Endothelial cell of umbilical vein (primary cell): Measurements from ENCODE around the gene MIB1. TPM values are rescaled to one million over a fixed set of nuclear protein-coding genes. Genes with fewer than 3 reads are reported as not detected.
A peak's percentile ranks its signal among the peaks of the same experiment; 100 is the strongest.

Experiments used
- BruUV-seq: library from RNA; stranded (reverse); fragments of 400-500 nt; replicated peaks from 2 replicates; lab custom pipeline; 2021; lab: Mats Ljungman, UMichigan
- CTCF ChIA-PET: fragments of 300-600, 350-600 bp; sonication (Branson Sonifier 250); formaldehyde crosslinking; loops from one replicate; lab custom pipeline; 2021; ENCODE audit warnings: antibody characterized with exemption, inconsistent platforms; lab: Charles Lee
- POLR2A ChIA-PET: fragments of 300-600, 350-600 bp; sonication (Branson Sonifier 250); formaldehyde crosslinking; loops from one replicate; lab custom pipeline; 2021; ENCODE audit warnings: antibody characterized with exemption, inconsistent platforms; lab: Charles Lee
- DNase-seq: peaks from one replicate; pipeline ENCODE4 v3.0.0-alpha.2; 2011; ENCODE audit warnings: low read depth, low spot score
- FAIRE-seq: peaks from 2 replicates; lab custom pipeline; 2011; peaks lifted over from hg19 to GRCh38; lab: Jason Lieb, UNC
- H2AFZ ChIP-seq: 2 replicates; pipeline ENCODE4 v1.6.0; 2012; ENCODE audit warnings: low read depth, low read length, control low read depth, inconsistent platforms
- H3K27ac ChIP-seq: 2 replicates; pipeline ENCODE4 v1.5.1; 2011; ENCODE audit warnings: low read depth, mild to moderate bottlenecking, control low read depth, low read length, moderate library complexity; ENCODE audit not compliant: insufficient read depth
- H3K27me3 ChIP-seq, 2 experiments: 2 replicates each; pipeline versions ENCODE4 v1.6.0 to v1.6.1; 2011; ENCODE audit warnings: low read length in 2 of 2, mixed read lengths in 1 of 2; ENCODE audit not compliant: control insufficient read depth in 2 of 2, insufficient read depth in 2 of 2
- H3K36me3 ChIP-seq, 2 experiments: 2 replicates in 1 of 2; 3 replicates in 1 of 2; pipeline ENCODE4 v1.5.1; 2011; ENCODE audit warnings: low read length in 2 of 2, mild to moderate bottlenecking in 1 of 2, moderate library complexity in 1 of 2; ENCODE audit not compliant: control insufficient read depth in 2 of 2, insufficient read depth in 2 of 2; ENCODE audit errors: extremely low read depth in 1 of 2
- H3K4me1 ChIP-seq: 3 replicates; pipeline ENCODE4 v1.5.1; 2011; ENCODE audit warnings: mild to moderate bottlenecking, low read length; ENCODE audit not compliant: control insufficient read depth, insufficient read depth; ENCODE audit errors: extremely low read depth
- H3K4me2 ChIP-seq: 2 replicates; pipeline ENCODE4 v1.6.1; 2011; ENCODE audit warnings: low read length, control low read depth, mixed read lengths; ENCODE audit not compliant: insufficient read depth
- H3K4me3 ChIP-seq, 3 experiments: fragments of 200-600 bp in 1 of 3; sonication (generic), shearing (Covaris generic) in 1 of 3; replicated peaks in 1 of 3; 2 replicates each; pipeline ENCODE4 v1.5.1; 2011 to 2016; ENCODE audit warnings: control low read depth in 3 of 3, low read length in 3 of 3, mild to moderate bottlenecking in 2 of 3, inconsistent platforms in 1 of 3, low read depth in 1 of 3, moderate library complexity in 1 of 3; ENCODE audit not compliant: insufficient read depth in 1 of 3
- H3K79me2 ChIP-seq: 2 replicates; pipeline ENCODE4 v1.6.0; 2012; ENCODE audit warnings: low read length, inconsistent platforms; ENCODE audit not compliant: control insufficient read depth, insufficient read depth
- H3K9ac ChIP-seq: replicated peaks from 2 replicates; pipeline ENCODE3; 2011; ENCODE audit warnings: low read length, control low read depth; ENCODE audit not compliant: insufficient read depth; ENCODE audit errors: extremely low read depth
- H3K9me1 ChIP-seq: replicated peaks from 3 replicates; pipeline ENCODE4 v1.6.0; 2011; ENCODE audit warnings: mild to moderate bottlenecking, low read length; ENCODE audit not compliant: control insufficient read depth, insufficient read depth; ENCODE audit errors: extremely low read depth
- H3K9me3 ChIP-seq: replicated peaks from 2 replicates; pipeline ENCODE4 v1.5.1; 2012; ENCODE audit warnings: low read length, inconsistent platforms; ENCODE audit not compliant: control insufficient read depth, insufficient read depth
- H4K20me1 ChIP-seq: replicated peaks from 2 replicates; pipeline ENCODE3; 2011; ENCODE audit warnings: mild to moderate bottlenecking, low read length; ENCODE audit not compliant: control insufficient read depth, insufficient read depth; ENCODE audit errors: extremely low read depth
- EZH2 ChIP-seq: IDR thresholded peaks from 2 replicates; pipeline ENCODE4 v1.6.1; 2012; ENCODE audit warnings: borderline replicate concordance, low read depth, mild to moderate bottlenecking, moderate library complexity, low read length, inconsistent platforms; ENCODE audit not compliant: severe bottlenecking
- GATA2 ChIP-seq: IDR thresholded peaks from 2 replicates; pipeline ENCODE4 v1.7.0; 2011; ENCODE audit warnings: low read depth, mild to moderate bottlenecking, moderate library complexity, mixed read lengths, low read length; ENCODE audit not compliant: insufficient read length, insufficient read depth
- JUN ChIP-seq: IDR thresholded peaks from 2 replicates; pipeline ENCODE4 v1.6.1; 2011; ENCODE audit warnings: borderline replicate concordance, low read depth; ENCODE audit not compliant: insufficient read length, insufficient read depth
- MYC ChIP-seq: IDR thresholded peaks from one replicate; pipeline ENCODE4 v1.6.1; 2011; ENCODE audit warnings: mild to moderate bottlenecking, low read depth, low read length
- POLR2A ChIP-seq: IDR thresholded peaks from 2 replicates; pipeline ENCODE4 v1.6.1; 2012; ENCODE audit warnings: low read depth, mild to moderate bottlenecking, control low read depth, low read length
- POLR2AphosphoS5 ChIP-seq: IDR thresholded peaks from 2 replicates; pipeline ENCODE4 v1.6.1; 2012; ENCODE audit warnings: low read depth, mild to moderate bottlenecking, control low read depth, low read length, moderate library complexity; ENCODE audit not compliant: insufficient read depth
- dilution Hi-C: fragments of 300-500 bp; cut with MboI; formaldehyde crosslinking; loops from one replicate; pipeline ENCODE4 v1.15.0; 2019; ENCODE audit warnings: low sequenced_read_pairs; ENCODE audit not compliant: extremely low pct_ligation_motif_present
- intact Hi-C: fragments of 100-400 bp; cut with micrococcal nuclease; formaldehyde crosslinking; loops from one replicate; pipeline ENCODE4 v1.10.0; 2022
- polyA plus RNA-seq, 4 experiments: library from polyadenylated mRNA; depleted of rRNA in 3 of 4; stranded (reverse) in 3 of 4; unstranded in 1 of 4; fragments of >200 nt; gene quantifications; 2 replicates each; pipeline versions ENCODE4 v1.2.1 to v1.2.3, GENCODE V29; 2011 to 2012; ENCODE audit warnings: missing spikeins in 1 of 4
- total RNA-seq: library from RNA; stranded (reverse); gene quantifications from 2 replicates; pipeline ENCODE4 v1.2.3, GENCODE V29; 2021
- TF ChIP-seq, protein P1 (sequence below), 2 donors: IDR thresholded peaks; 1 replicate in 1 of 2; 2 replicates in 1 of 2; pipeline ENCODE4 v1.5.1; 2011; ENCODE audit warnings: low read length in 2 of 2, mild to moderate bottlenecking in 2 of 2, moderate library complexity in 2 of 2, control low read depth in 1 of 2, inconsistent platforms in 1 of 2, low read depth in 1 of 2; ENCODE audit not compliant: insufficient read depth in 1 of 2; ENCODE audit errors: extremely low read depth in 1 of 2
- TF ChIP-seq, protein P2 (sequence below): IDR thresholded peaks from 2 replicates; pipeline ENCODE4 v1.6.1; 2011; ENCODE audit not compliant: insufficient read depth, insufficient read length

MIB1 gene
- total and polyA plus RNA-seq, 2 donors (not counting 3 experiments of a cell fraction or from before 2014, with no cell fraction given) = 6.3 to 37.5 TPM

DNA sequence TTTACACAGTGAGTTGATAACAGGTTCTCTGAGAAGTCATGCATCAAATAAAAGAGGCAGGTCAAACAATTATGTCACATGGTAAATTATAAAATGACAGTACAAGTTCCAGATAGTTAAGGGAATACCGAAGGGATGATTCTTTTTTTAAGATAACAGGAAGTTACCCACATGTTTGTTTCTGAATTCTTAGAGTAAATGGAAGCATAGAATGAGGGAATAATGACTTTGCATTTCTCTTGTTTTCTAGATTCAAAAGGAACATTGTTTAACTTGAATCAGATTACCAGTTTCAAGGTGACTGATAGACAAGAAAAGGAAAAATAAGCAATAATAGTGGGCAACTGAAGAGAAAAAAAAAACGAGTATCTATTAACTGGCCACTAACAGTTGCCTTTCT lies 124.5 kb downstream of the MIB1 start:
- Histone ChIP-seq H3K9me1 (no peaks in the 10 kb centered on the region), H3K36me3 (peaks cover 0 to 2% of the 10 kb centered on the region in 2 experiments), H3K4me3 (no peak overlapping the region), H3K27me3 (no peaks in the 10 kb centered on the region), H2AFZ (no peak overlapping the region), H3K79me2 (no peaks in the 10 kb centered on the region), H3K4me2 (no peak overlapping the region), H3K27ac (no peak overlapping the region), H3K4me1 (no peaks in the 10 kb centered on the region), H3K9ac (no peak overlapping the region), H4K20me1 (no peaks in the 10 kb centered on the region), H3K9me3 (no peaks in the 10 kb centered on the region)
- intact Hi-C loops = no loop called here
- FAIRE-seq (no peak), DNase-seq (no peak)
- TF ChIP-seq EZH2 (no peak), JUN (no peak), MYC (no peak), POLR2AphosphoS5 (no peak), POLR2A (no peak), GATA2 (no peak)
- TF ChIP-seq, protein P1, sequence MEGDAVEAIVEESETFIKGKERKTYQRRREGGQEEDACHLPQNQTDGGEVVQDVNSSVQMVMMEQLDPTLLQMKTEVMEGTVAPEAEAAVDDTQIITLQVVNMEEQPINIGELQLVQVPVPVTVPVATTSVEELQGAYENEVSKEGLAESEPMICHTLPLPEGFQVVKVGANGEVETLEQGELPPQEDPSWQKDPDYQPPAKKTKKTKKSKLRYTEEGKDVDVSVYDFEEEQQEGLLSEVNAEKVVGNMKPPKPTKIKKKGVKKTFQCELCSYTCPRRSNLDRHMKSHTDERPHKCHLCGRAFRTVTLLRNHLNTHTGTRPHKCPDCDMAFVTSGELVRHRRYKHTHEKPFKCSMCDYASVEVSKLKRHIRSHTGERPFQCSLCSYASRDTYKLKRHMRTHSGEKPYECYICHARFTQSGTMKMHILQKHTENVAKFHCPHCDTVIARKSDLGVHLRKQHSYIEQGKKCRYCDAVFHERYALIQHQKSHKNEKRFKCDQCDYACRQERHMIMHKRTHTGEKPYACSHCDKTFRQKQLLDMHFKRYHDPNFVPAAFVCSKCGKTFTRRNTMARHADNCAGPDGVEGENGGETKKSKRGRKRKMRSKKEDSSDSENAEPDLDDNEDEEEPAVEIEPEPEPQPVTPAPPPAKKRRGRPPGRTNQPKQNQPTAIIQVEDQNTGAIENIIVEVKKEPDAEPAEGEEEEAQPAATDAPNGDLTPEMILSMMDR (IDR thresholded peaks at IDR 0.05; ENCODE audit: extremely low read depth in 1 of 2, insufficient read depth in 1 of 2, low read depth in 1 of 2, low read length in 2 of 2) = no peak
- TF ChIP-seq, protein P2, sequence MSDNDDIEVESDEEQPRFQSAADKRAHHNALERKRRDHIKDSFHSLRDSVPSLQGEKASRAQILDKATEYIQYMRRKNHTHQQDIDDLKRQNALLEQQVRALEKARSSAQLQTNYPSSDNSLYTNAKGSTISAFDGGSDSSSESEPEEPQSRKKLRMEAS = no peak
- dilution Hi-C loops = no loop called here
- ChIA-PET POLR2A (no interaction called here), CTCF (interaction anchor here (2.1 kb wide), 1 partner anchor 45 kb away, joined by 5 read pairs; no protein-coding TSS in a partner anchor)
- TSS peak; percentile 5 for BruUV-seq
